Measurements from ENCODE around the gene RNF115. TPM values are rescaled to one million over a fixed set of nuclear protein-coding genes. Genes with fewer than 3 reads are reported as not detected.

Gene RNF115
- polyA plus RNA-seq, 3 donors, result 3.5 to 5.4 (median 5.2) TPM

GRCh38 chr1:145740269-145740668, 83.6 kb downstream of the RNF115 start:
- TF ChIP-seq CTCF (IDR thresholded peaks at IDR 0.05), result no peak
- Histone ChIP-seq H3K36me3 (replicated peaks in 1 of 2; ENCODE audit: control insufficient read depth in 1 of 2, insufficient read depth in 2 of 2, low read length in 2 of 2) (peaks cover 36 to 43% of the 10 kb centered on the region in 2 donors), H3K79me2 (ENCODE audit: insufficient read depth, low read length) (no peaks in the 10 kb centered on the region), H2AFZ (ENCODE audit: insufficient read depth, low read depth, low read length, poor library complexity, severe bottlenecking) (no peak overlapping the region), H3K4me2 (replicated peaks; ENCODE audit: extremely low read depth, low read length, poor library complexity, severe bottlenecking) (no peak overlapping the region), H3K27me3 (ENCODE audit: control insufficient read depth in 2 of 2, insufficient read depth in 2 of 2, low read length in 2 of 2) (no peaks in the 10 kb centered on the region), H3K4me3 (replicated peaks in 1 of 3; ENCODE audit: low read depth in 2 of 3, low read length in 3 of 3) (no peak overlapping the region), H4K20me1 (ENCODE audit: insufficient read depth, low read length) (no peaks in the 10 kb centered on the region), H3K9ac (ENCODE audit: insufficient read depth, low read length, poor library complexity, severe bottlenecking) (no peak overlapping the region), H3K9me3 (replicated peaks in 1 of 2; ENCODE audit: control insufficient read depth in 1 of 2, insufficient read depth in 1 of 2, low read length in 2 of 2) (no peaks in the 10 kb centered on the region), H3K4me1 (ENCODE audit: control insufficient read depth in 1 of 2, insufficient read depth in 2 of 2, low read length in 2 of 2) (no peaks in the 10 kb centered on the region), H3K27ac (ENCODE audit: low read depth in 1 of 2, low read length in 2 of 2) (no peak overlapping the region)
- H3K27ac Mint-ChIP-seq, result no peak overlapping the region
- intact Hi-C loops (cut with micrococcal nuclease), result no loop called here
- peaks cover 0 to 2% (median 0%) of the 10 kb centered on the region in 3 donors for H3K27me3 Mint-ChIP-seq (ENCODE audit: low read depth in 3 of 3)
- H3K4me3 Mint-ChIP-seq, result no peak overlapping the region
- WGBS (ENCODE audit: insufficient coverage), result 100% methylated on average over 1 of the region's 4 CpGs
- no peaks in the 10 kb centered on the region for H3K4me1 Mint-ChIP-seq
- H3K36me3 Mint-ChIP-seq, result peaks cover 36 to 45% of the 10 kb centered on the region in 2 donors
- peaks cover 0 to 1% (median 0%) of the 10 kb centered on the region in 7 donors for H3K9me3 Mint-ChIP-seq
- no peak for DNase-seq

GRCh38 chr1:145736191-145736590, 87.7 kb downstream of the RNF115 start:
- no peak overlapping the region for H3K27ac Mint-ChIP-seq
- no peak overlapping the region for H3K4me3 ChIP-seq (replicated peaks in 1 of 3; ENCODE audit: low read depth in 2 of 3, low read length in 3 of 3)
- H3K79me2 ChIP-seq (ENCODE audit: insufficient read depth, low read length), result no peaks in the 10 kb centered on the region
- no peaks in the 10 kb centered on the region for H3K27me3 Mint-ChIP-seq (ENCODE audit: low read depth in 3 of 3)
- H3K27ac ChIP-seq (ENCODE audit: low read depth in 1 of 2, low read length in 2 of 2), result no peak overlapping the region
- H3K4me1 ChIP-seq (ENCODE audit: control insufficient read depth in 1 of 2, insufficient read depth in 2 of 2, low read length in 2 of 2), result no peaks in the 10 kb centered on the region
- peaks cover 2 to 5% of the 10 kb centered on the region in 2 donors for H3K36me3 ChIP-seq (replicated peaks in 1 of 2; ENCODE audit: control insufficient read depth in 1 of 2, insufficient read depth in 2 of 2, low read length in 2 of 2)
- H4K20me1 ChIP-seq (ENCODE audit: insufficient read depth, low read length), result no peaks in the 10 kb centered on the region
- DNase-seq, result no peak
- no peaks in the 10 kb centered on the region for H3K9me3 Mint-ChIP-seq
- no peaks in the 10 kb centered on the region for H3K27me3 ChIP-seq (ENCODE audit: control insufficient read depth in 2 of 2, insufficient read depth in 2 of 2, low read length in 2 of 2)
- no peaks in the 10 kb centered on the region for H3K4me1 Mint-ChIP-seq
- intact Hi-C loops (cut with micrococcal nuclease), result no loop called here
- no peak overlapping the region for H2AFZ ChIP-seq (ENCODE audit: insufficient read depth, low read depth, low read length, poor library complexity, severe bottlenecking)
- H3K4me2 ChIP-seq (replicated peaks; ENCODE audit: extremely low read depth, low read length, poor library complexity, severe bottlenecking), result no peak overlapping the region
- no peak overlapping the region for H3K4me3 Mint-ChIP-seq
- peaks cover 6 to 14% of the 10 kb centered on the region in 2 donors for H3K36me3 Mint-ChIP-seq
- no peaks in the 10 kb centered on the region for H3K9me3 ChIP-seq (replicated peaks in 1 of 2; ENCODE audit: control insufficient read depth in 1 of 2, insufficient read depth in 1 of 2, low read length in 2 of 2)
- H3K9ac ChIP-seq (ENCODE audit: insufficient read depth, low read length, poor library complexity, severe bottlenecking), result no peak overlapping the region
- no peak for TF ChIP-seq CTCF (IDR thresholded peaks at IDR 0.05)
- no CpG with 5 or more reads among the region's 1 CpG for WGBS (ENCODE audit: insufficient coverage)
